Retinal pigment epithelial cell (primary cell): Measurements from ENCODE around the gene SPACDR.
"Not testable (repeated sequence)": the region's sequence is repeated elsewhere in the genome, so short reads cannot be mapped to it uniquely, and the experiment has no call there.

Experiments
- DNase-seq: peaks from one replicate; pipeline ENCODE4 v3.0.0-alpha.2; 2010; ENCODE audit warnings: low read depth
- H3K4me3 ChIP-seq: 2 replicates; pipeline ENCODE4 v1.5.1; 2011; ENCODE audit warnings: mild to moderate bottlenecking, low read length, control low read depth, moderate library complexity
- CTCF ChIP-seq: conservative IDR thresholded peaks from 2 replicates; pipeline ENCODE4 v1.5.1; 2011; ENCODE audit warnings: low read depth, low read length, control low read depth, inconsistent platforms

SPACDR gene

GRCh38 chr7:100464210-100464660, at the start of gene SPACDR:
Gene SPACDR (minus strand): TSS chr7:100464260. CDS start chr7:100464025, 235 bp downstream.
- no peak within 1 kb of the TSS for H3K4me3 ChIP-seq
- no peak for DNase-seq
- no peak for TF ChIP-seq CTCF

GRCh38 chr7:100513212-100513810, 49.3 kb upstream of the SPACDR start:
- no peak for TF ChIP-seq CTCF
- H3K4me3 ChIP-seq, result no peak overlapping the region
- DNase-seq, result no peak

- TF ChIP-seq CTCF, result no peak
- no peak overlapping the region for H3K4me3 ChIP-seq
- no peak for DNase-seq
Measured at GRCh38 chr7:100510437-100511239, 46.6 kb upstream of the SPACDR start.

GRCh38 chr7:100509231-100509630, 45.2 kb upstream of the SPACDR start:
- H3K4me3 ChIP-seq, result no peak overlapping the region
- DNase-seq, result no peak
- TF ChIP-seq CTCF, result no peak

GRCh38 chr7:100506356-100506923, 42.4 kb upstream of the SPACDR start:
- H3K4me3 ChIP-seq, result no peak overlapping the region
- TF ChIP-seq CTCF, result no peak
- DNase-seq, result no peak

- no peak for TF ChIP-seq CTCF
- DNase-seq, result no peak
- no peak overlapping the region for H3K4me3 ChIP-seq
Measured at GRCh38 chr7:100504887-100505611, 41.0 kb upstream of the SPACDR start.

- DNase-seq, H3K4me3 ChIP-seq: not testable (repeated sequence)
Measured at GRCh38 chr7:100504031-100504430, 40.0 kb upstream of the SPACDR start.

GRCh38 chr7:100500743-100501142, 36.7 kb upstream of the SPACDR start:
- not testable (repeated sequence) for DNase-seq, H3K4me3 ChIP-seq
